ENCODE measurements around the gene CNTN3.

DNA sequence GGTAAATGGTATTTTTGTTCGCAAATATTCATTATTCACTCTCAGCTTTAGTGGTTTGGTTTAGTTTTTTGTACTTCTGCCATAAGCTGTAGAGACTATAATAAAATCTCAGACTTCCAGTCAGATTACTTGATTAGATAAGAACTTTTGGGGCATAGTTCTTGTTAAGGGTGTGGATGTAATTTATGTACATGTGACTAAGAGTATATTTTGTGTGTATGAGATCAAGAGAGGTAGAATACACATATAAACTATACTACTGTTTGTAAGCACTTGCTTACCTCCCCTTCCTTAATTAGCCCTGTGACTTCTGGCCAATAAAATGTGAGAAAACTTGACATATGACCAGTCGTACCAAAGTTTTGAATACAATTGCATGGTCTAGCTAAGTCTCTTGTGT lies 12.0 kb downstream of the CNTN3 start:
- TF ChIP-seq, protein P1, sequence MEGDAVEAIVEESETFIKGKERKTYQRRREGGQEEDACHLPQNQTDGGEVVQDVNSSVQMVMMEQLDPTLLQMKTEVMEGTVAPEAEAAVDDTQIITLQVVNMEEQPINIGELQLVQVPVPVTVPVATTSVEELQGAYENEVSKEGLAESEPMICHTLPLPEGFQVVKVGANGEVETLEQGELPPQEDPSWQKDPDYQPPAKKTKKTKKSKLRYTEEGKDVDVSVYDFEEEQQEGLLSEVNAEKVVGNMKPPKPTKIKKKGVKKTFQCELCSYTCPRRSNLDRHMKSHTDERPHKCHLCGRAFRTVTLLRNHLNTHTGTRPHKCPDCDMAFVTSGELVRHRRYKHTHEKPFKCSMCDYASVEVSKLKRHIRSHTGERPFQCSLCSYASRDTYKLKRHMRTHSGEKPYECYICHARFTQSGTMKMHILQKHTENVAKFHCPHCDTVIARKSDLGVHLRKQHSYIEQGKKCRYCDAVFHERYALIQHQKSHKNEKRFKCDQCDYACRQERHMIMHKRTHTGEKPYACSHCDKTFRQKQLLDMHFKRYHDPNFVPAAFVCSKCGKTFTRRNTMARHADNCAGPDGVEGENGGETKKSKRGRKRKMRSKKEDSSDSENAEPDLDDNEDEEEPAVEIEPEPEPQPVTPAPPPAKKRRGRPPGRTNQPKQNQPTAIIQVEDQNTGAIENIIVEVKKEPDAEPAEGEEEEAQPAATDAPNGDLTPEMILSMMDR (IDR thresholded peaks at IDR 0.05) = no peak
- TF ChIP-seq POLR2A (IDR thresholded peaks at IDR 0.05) = no peak

All from body of pancreas (tissue), 4 donors.